ENCODE results near the gene PDK2. TPM values are rescaled to one million over a fixed set of nuclear protein-coding genes. Genes with fewer than 3 reads are reported as not detected.

The PDK2 gene
- total RNA-seq, 3 donors from 2014 or later, result 51.0 to 91.6 (median 72.6) TPM

DNA sequence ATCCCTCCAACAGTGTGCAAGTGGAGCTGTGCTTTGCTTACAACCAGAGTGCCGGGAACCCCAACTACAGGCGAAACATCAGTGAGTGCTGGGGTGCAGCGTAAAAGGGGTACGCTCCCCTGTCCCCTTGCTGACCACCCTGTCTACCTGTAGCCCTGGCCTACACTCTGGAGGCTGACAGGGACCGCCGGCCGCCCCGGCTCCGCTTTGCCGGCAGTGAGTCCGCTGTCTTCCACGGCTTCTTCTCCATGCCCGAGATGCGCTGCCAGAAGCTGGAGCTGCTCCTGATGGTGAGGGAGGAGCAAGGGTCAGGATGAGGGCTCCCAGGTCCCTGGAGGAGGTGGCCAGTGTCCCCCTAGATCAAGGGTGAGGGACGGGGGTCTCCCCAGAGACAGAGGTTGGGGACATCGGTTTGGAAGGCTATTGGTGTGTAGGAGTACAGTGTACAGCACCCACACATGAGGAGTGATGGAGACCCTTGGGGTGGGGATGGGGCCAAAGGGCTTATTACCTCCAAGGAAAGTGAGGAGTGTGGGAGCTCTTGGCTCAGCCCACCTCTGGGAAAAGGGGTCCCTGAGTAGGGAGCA lies 19.6 kb upstream of the PDK2 start:
- H3K36me3 ChIP-seq (ENCODE audit: low read depth), result no peaks in the 10 kb centered on the region
- no peak for ATAC-seq
- peaks cover 4% of the 10 kb centered on the region for H3K4me1 ChIP-seq (ENCODE audit: low read depth)
- H3K9me3 ChIP-seq, result no peaks in the 10 kb centered on the region
- TF ChIP-seq, protein P1, sequence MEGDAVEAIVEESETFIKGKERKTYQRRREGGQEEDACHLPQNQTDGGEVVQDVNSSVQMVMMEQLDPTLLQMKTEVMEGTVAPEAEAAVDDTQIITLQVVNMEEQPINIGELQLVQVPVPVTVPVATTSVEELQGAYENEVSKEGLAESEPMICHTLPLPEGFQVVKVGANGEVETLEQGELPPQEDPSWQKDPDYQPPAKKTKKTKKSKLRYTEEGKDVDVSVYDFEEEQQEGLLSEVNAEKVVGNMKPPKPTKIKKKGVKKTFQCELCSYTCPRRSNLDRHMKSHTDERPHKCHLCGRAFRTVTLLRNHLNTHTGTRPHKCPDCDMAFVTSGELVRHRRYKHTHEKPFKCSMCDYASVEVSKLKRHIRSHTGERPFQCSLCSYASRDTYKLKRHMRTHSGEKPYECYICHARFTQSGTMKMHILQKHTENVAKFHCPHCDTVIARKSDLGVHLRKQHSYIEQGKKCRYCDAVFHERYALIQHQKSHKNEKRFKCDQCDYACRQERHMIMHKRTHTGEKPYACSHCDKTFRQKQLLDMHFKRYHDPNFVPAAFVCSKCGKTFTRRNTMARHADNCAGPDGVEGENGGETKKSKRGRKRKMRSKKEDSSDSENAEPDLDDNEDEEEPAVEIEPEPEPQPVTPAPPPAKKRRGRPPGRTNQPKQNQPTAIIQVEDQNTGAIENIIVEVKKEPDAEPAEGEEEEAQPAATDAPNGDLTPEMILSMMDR (IDR thresholded peaks at IDR 0.05), result no peak
- DNase-seq, result peak in 1 of 3 donors; percentile 3
- intact Hi-C loops (cut with DNase I, micrococcal nuclease), result no loop called here
- no peak overlapping the region for H3K4me3 ChIP-seq

GRCh38 chr17:50076221-50076590 lies 18.9 kb upstream of the PDK2 start:
- TF ChIP-seq, protein P1 (IDR thresholded peaks at IDR 0.05), result no peak
- no peaks in the 10 kb centered on the region for H3K36me3 ChIP-seq (ENCODE audit: low read depth)
- intact Hi-C loops (cut with DNase I, micrococcal nuclease), result no loop called here
- ATAC-seq (no peak), DNase-seq (no peak)
- no peaks in the 10 kb centered on the region for H3K9me3 ChIP-seq
- no peak overlapping the region for H3K4me3 ChIP-seq
- H3K4me1 ChIP-seq (ENCODE audit: low read depth), result peaks cover 4% of the 10 kb centered on the region

DNA sequence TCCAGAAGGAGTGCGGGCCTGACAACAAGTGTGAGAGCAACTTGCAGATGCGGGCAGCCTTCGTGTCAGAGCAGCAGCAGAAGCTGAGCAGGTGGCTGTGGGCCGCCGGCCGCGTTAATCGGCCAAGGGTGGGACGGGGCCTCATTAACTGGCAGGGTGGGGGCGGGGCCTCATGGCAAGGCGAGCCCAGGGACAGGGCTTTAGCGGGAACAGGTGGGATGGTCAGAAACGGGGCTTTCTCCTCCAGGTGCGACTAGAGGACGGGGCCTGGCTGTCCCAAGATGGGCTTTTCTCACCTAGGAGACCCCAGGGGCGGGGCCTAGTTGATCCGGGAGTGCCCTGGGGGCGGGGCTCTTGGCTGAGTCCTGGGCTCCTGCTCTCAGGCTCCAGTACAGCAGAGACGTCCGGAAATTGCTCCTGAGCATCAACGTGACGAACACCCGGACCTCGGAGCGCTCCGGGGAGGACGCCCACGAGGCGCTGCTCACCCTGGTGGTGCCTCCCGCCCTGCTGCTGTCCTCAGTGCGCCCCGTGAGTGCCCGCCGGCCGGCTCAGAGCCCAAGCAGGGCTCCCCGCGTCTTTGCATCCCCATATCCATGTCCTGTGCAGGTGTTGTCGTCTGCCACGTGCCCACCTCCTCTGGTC lies 18.4 kb upstream of the PDK2 start:
- intact Hi-C loops (cut with DNase I, micrococcal nuclease), result no loop called here
- Histone ChIP-seq H3K36me3 (ENCODE audit: low read depth) (no peaks in the 10 kb centered on the region), H3K9me3 (no peaks in the 10 kb centered on the region), H3K4me1 (ENCODE audit: low read depth) (peaks cover 4% of the 10 kb centered on the region), H3K4me3 (no peak overlapping the region)
- ATAC-seq, result no peak
- TF ChIP-seq, protein P1 (IDR thresholded peaks at IDR 0.05), result no peak
- no peak for DNase-seq

DNA sequence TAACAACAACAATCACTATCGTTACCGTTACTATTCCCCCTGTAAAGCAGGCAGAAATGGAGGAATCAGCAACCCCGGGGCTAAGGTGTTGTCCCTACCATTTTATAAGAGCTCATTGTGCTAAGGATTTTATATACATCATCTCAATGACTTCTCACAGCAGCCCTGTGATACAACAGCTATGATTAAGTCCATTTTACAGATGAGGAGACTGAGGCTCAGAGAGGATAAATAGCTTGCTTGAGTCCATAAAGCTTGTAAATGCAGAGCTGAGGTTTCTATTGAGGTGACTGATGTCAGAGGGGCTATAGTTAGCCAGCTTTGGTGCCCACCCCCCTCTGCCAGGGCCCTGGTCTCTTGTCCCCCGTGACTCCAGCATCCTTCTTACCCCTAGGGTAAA lies 16.7 kb upstream of the PDK2 start:
- ATAC-seq, result no peak
- no peaks in the 10 kb centered on the region for H3K36me3 ChIP-seq (ENCODE audit: low read depth)
- no peak for DNase-seq

DNA sequence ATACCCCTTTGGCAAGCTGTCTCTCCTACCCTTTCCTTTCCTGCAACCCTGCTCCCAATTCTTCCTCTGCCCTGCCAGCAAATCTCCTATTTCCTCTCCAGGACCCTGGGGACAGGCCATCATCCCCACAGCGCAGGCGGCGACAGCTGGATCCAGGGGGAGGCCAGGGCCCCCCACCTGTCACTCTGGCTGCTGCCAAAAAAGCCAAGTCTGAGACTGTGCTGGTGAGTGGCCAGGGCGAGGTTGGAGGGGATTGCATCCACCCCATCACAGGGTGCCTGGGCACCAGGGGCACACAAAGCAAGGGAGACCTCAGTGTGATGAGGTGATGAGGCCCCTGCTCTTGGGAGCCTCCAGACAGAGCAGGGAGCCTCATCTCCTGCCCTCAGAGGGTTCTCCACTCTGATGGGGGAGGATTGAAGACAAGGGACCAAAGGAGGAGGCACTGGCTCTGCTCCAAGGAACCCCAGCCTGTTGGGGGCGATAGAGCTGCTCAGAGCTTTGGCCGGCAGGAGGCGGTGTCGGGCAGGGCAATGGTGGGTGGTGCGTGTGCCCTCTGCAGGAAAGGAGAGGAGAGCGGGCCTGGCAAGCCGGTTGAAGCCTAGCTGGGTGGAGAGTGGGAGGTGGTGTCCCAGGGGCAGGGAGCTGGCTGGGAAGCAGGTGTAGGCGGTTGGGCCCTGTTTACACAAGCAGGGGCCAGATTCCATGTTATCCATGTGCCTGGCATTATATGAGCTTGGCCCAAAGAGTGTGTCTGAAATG lies 15.6 kb upstream of the PDK2 start:
- DNase-seq, result peak; percentile 86 to 89 (median 88)
- Histone ChIP-seq H3K4me3 (no peak overlapping the region), H3K4me1 (ENCODE audit: low read depth) (peaks cover 4% of the 10 kb centered on the region), H3K9me3 (no peaks in the 10 kb centered on the region), H3K36me3 (ENCODE audit: low read depth) (no peaks in the 10 kb centered on the region)
- ATAC-seq, result peak; percentile 96
- TF ChIP-seq, protein P1 (IDR thresholded peaks at IDR 0.05), result peak; percentile 67
- intact Hi-C loops (cut with DNase I, micrococcal nuclease), result no loop called here

More for the DNA sequence above, 16.7 kb upstream of the PDK2 start:
- no peaks in the 10 kb centered on the region for H3K9me3 ChIP-seq
- H3K4me3 ChIP-seq, result no peak overlapping the region
- intact Hi-C loops (cut with DNase I, micrococcal nuclease), result no loop called here
- H3K4me1 ChIP-seq (ENCODE audit: low read depth), result peaks cover 4% of the 10 kb centered on the region
- TF ChIP-seq, protein P1 (IDR thresholded peaks at IDR 0.05), result no peak
